ENCODE measurements around the gene STRN4.

Gene STRN4

GRCh38 chr19:46731007-46731501 lies 15.2 kb downstream of the STRN4 start:
- no peak for DNase-seq (ENCODE audit: extremely low spot score)
- no peak for TF ChIP-seq FOXK2 (IDR thresholded peaks at IDR 0.05)
- no peak for TF ChIP-seq BHLHE40 (IDR thresholded peaks at IDR 0.05; ENCODE audit: borderline replicate concordance)
- no peak for TF ChIP-seq SUZ12 (IDR thresholded peaks at IDR 0.05)
- no peak for TF ChIP-seq HDGF (IDR thresholded peaks at IDR 0.05; ENCODE audit: borderline replicate concordance)
- TF ChIP-seq FOXA1 (IDR thresholded peaks at IDR 0.05): no peak
- no peak for TF ChIP-seq LEF1 (IDR thresholded peaks at IDR 0.05; ENCODE audit: borderline replicate concordance)
- no peak for TF ChIP-seq ZNF384 (IDR thresholded peaks at IDR 0.05)
- TF ChIP-seq NFRKB (IDR thresholded peaks at IDR 0.05): no peak
- no peak for TF ChIP-seq L3MBTL2 (conservative IDR thresholded peaks at IDR 0.05)
- no peak for TF ChIP-seq ELF4 (IDR thresholded peaks at IDR 0.05)
- no peak for TF ChIP-seq TARDBP (IDR thresholded peaks at IDR 0.05)
- TF ChIP-seq ARNT (IDR thresholded peaks at IDR 0.05): no peak
- TF ChIP-seq SP1 (IDR thresholded peaks at IDR 0.05): no peak
- TF ChIP-seq CTBP1 (IDR thresholded peaks at IDR 0.05; ENCODE audit: borderline replicate concordance): no peak
- TF ChIP-seq FOXM1 (IDR thresholded peaks at IDR 0.05; ENCODE audit: borderline replicate concordance): no peak
- TF ChIP-seq, protein P1, sequence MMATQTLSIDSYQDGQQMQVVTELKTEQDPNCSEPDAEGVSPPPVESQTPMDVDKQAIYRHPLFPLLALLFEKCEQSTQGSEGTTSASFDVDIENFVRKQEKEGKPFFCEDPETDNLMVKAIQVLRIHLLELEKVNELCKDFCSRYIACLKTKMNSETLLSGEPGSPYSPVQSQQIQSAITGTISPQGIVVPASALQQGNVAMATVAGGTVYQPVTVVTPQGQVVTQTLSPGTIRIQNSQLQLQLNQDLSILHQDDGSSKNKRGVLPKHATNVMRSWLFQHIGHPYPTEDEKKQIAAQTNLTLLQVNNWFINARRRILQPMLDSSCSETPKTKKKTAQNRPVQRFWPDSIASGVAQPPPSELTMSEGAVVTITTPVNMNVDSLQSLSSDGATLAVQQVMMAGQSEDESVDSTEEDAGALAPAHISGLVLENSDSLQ (IDR thresholded peaks at IDR 0.05): no peak
- ChIA-PET POLR2A (interaction anchor here (0.8 to 1.3 kb wide), 2 partner anchors 11 to 54 kb away, joined by 3 read pairs; no protein-coding TSS in a partner anchor), CTCF (interaction anchor here (0.8 to 1.2 kb wide), 2 partner anchors 27 to 69 kb away, joined by 3 to 4 read pairs; no protein-coding TSS in a partner anchor)

DNA sequence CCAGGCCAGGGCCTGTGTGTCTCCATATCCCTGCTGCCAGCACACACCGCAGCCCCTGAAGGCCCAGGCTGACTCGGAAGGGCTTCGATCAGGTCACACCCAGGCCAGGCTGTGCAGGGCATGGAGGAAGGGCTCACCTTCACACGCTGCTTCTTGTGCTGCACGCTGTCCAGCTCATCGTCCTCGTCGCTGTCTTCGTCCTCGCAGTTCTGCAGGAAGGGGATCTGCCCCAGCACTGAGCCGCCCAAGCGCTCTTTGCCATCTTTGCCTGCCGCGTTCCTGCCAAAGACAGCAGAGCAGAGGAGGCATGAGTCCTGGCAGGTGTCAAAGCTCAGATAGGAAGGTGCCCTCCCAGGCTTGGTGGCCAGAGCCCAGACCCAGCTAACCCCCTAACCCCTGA lies 15.7 kb downstream of the STRN4 start:
- TF ChIP-seq CTBP1 (IDR thresholded peaks at IDR 0.05; ENCODE audit: borderline replicate concordance) (no peak), ELF4 (IDR thresholded peaks at IDR 0.05) (no peak), NFRKB (IDR thresholded peaks at IDR 0.05) (no peak), L3MBTL2 (conservative IDR thresholded peaks at IDR 0.05) (no peak), HDGF (IDR thresholded peaks at IDR 0.05; ENCODE audit: borderline replicate concordance) (no peak), FOXM1 (IDR thresholded peaks at IDR 0.05; ENCODE audit: borderline replicate concordance) (no peak), ZNF384 (IDR thresholded peaks at IDR 0.05) (no peak), FOXA1 (IDR thresholded peaks at IDR 0.05) (no peak), ARNT (IDR thresholded peaks at IDR 0.05) (no peak), SUZ12 (IDR thresholded peaks at IDR 0.05) (no peak), FOXK2 (IDR thresholded peaks at IDR 0.05) (no peak), LEF1 (IDR thresholded peaks at IDR 0.05; ENCODE audit: borderline replicate concordance) (no peak), SP1 (IDR thresholded peaks at IDR 0.05) (no peak), TARDBP (IDR thresholded peaks at IDR 0.05) (no peak), BHLHE40 (IDR thresholded peaks at IDR 0.05; ENCODE audit: borderline replicate concordance) (no peak)
- TF ChIP-seq, protein P1 (IDR thresholded peaks at IDR 0.05): no peak
- DNase-seq (ENCODE audit: extremely low spot score): no peak
- ChIA-PET CTCF (interaction anchor here (0.8 to 1.2 kb wide), 2 partner anchors 27 to 69 kb away, joined by 3 to 4 read pairs; no protein-coding TSS in a partner anchor), POLR2A (interaction anchor here (0.8 to 1.3 kb wide), 2 partner anchors 12 to 54 kb away, joined by 3 read pairs; no protein-coding TSS in a partner anchor)

GRCh38 chr19:46730187-46730586 lies 16.1 kb downstream of the STRN4 start:
- no peak for TF ChIP-seq ZNF384 (IDR thresholded peaks at IDR 0.05)
- TF ChIP-seq ARNT (IDR thresholded peaks at IDR 0.05): no peak
- no peak for TF ChIP-seq BHLHE40 (IDR thresholded peaks at IDR 0.05; ENCODE audit: borderline replicate concordance)
- no peak for TF ChIP-seq CTBP1 (IDR thresholded peaks at IDR 0.05; ENCODE audit: borderline replicate concordance)
- TF ChIP-seq LEF1 (IDR thresholded peaks at IDR 0.05; ENCODE audit: borderline replicate concordance): no peak
- TF ChIP-seq NFRKB (IDR thresholded peaks at IDR 0.05): no peak
- TF ChIP-seq FOXK2 (IDR thresholded peaks at IDR 0.05): no peak
- TF ChIP-seq HDGF (IDR thresholded peaks at IDR 0.05; ENCODE audit: borderline replicate concordance): no peak
- no peak for TF ChIP-seq TARDBP (IDR thresholded peaks at IDR 0.05)
- no peak for TF ChIP-seq SP1 (IDR thresholded peaks at IDR 0.05)
- no peak for TF ChIP-seq FOXM1 (IDR thresholded peaks at IDR 0.05; ENCODE audit: borderline replicate concordance)
- no peak for TF ChIP-seq SUZ12 (IDR thresholded peaks at IDR 0.05)
- TF ChIP-seq ELF4 (IDR thresholded peaks at IDR 0.05): no peak
- no peak for DNase-seq (ENCODE audit: extremely low spot score)
- ChIA-PET POLR2A (interaction anchor here (0.7 to 0.8 kb wide), 2 partner anchors 12 kb away, joined by 3 read pairs; no protein-coding TSS in a partner anchor), CTCF (interaction anchor here (0.8 to 1.2 kb wide), 3 partner anchors 10 to 69 kb away, joined by 3 to 5 read pairs (median 4); no protein-coding TSS in a partner anchor)

DNA sequence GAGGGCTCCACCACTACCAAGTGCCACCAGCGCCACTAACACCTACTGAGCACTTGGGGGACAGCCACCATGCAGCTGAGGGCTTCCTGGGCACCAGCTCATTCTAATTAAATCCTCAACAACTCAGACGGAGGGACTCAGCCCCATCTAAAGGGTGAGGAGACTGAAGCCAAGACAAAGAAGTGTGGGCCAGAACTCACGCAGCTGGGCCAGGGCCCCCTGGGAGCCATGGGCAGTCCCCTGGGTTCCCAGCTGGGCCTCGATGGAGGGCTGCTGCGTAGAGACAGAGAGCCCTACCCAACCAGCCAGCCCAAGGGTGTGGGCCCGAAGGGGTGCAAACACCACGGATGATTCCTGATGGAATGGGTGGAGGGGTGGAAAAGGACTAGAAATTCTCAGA lies 16.6 kb downstream of the STRN4 start:
- ChIA-PET POLR2A (interaction anchor here (0.7 kb wide), 1 partner anchor 13 kb away, joined by 3 read pairs; no protein-coding TSS in a partner anchor), CTCF (interaction anchor here (1.1 to 1.8 kb wide), 4 partner anchors 7 to 26 kb away, joined by 4 to 9 read pairs (median 5); no protein-coding TSS in a partner anchor)
- no peak for DNase-seq (ENCODE audit: extremely low spot score)
- TF ChIP-seq CTBP1 (IDR thresholded peaks at IDR 0.05; ENCODE audit: borderline replicate concordance): no peak
- TF ChIP-seq TARDBP (IDR thresholded peaks at IDR 0.05): no peak
- TF ChIP-seq, protein P1 (IDR thresholded peaks at IDR 0.05): no peak
- TF ChIP-seq ELF4 (IDR thresholded peaks at IDR 0.05): no peak
- TF ChIP-seq FOXK2 (IDR thresholded peaks at IDR 0.05): no peak
- TF ChIP-seq BHLHE40 (IDR thresholded peaks at IDR 0.05; ENCODE audit: borderline replicate concordance): no peak
- TF ChIP-seq SP1 (IDR thresholded peaks at IDR 0.05): no peak
- TF ChIP-seq ZNF384 (IDR thresholded peaks at IDR 0.05): no peak
- TF ChIP-seq LEF1 (IDR thresholded peaks at IDR 0.05; ENCODE audit: borderline replicate concordance): no peak
- TF ChIP-seq SUZ12 (IDR thresholded peaks at IDR 0.05): no peak
- TF ChIP-seq L3MBTL2 (conservative IDR thresholded peaks at IDR 0.05): no peak
- no peak for TF ChIP-seq HDGF (IDR thresholded peaks at IDR 0.05; ENCODE audit: borderline replicate concordance)
- TF ChIP-seq ARNT (IDR thresholded peaks at IDR 0.05): no peak
- no peak for TF ChIP-seq NFRKB (IDR thresholded peaks at IDR 0.05)
- TF ChIP-seq FOXA1 (IDR thresholded peaks at IDR 0.05): no peak
- TF ChIP-seq FOXM1 (IDR thresholded peaks at IDR 0.05; ENCODE audit: borderline replicate concordance): no peak

DNA sequence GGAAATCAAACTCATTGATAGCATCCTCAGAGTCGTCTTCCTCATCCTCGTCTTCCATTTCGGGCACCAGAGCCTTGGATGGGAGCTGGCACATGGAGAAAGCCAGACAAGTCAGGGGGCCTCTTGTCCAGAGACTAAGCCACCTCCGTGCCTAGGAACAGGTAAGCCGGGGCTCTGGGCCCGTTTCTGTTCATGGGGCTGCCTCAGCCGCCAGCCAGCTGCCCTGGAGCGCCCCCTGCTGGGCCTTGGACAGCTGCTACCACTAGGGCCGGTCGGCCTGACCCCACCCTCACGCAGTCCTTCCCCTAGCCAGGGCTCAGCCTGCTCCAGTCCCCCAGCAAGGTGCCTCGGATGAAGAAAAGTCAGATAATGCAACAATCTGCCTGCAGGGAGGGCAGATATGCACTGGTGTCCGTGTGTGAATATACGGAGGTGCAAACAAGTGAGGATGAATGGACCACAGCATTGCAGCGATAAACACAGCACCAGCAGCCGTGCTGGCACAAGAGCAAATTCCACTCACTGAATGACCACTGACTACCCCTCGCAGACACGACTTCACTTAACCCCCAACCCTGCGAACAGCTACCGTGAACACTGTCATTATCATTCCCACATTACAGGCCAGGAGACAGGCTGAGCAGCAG lies 17.4 kb downstream of the STRN4 start:
- DNase-seq (ENCODE audit: extremely low spot score): peak; percentile 86
- CTCF ChIA-PET: interaction anchor here (1.1 to 1.8 kb wide), 5 partner anchors 8 to 25 kb away, joined by 4 to 9 read pairs (median 5); no protein-coding TSS in a partner anchor
- TF ChIP-seq ARNT (IDR thresholded peaks at IDR 0.05): no peak
- POLR2A ChIA-PET: no interaction called here
